NCI-H69 (cell line): ENCODE data around the gene ACBD5.
A peak's percentile ranks its signal among the peaks of the same experiment; 100 is the strongest.
"Not testable (repeated sequence)": the region's sequence is repeated elsewhere in the genome, so short reads cannot be mapped to it uniquely, and the experiment has no call there.

Experiments
- DNase-seq: peaks from one replicate; lab custom pipeline; 2025; lab: John Stamatoyannopoulos, UW

ACBD5 gene

DNA sequence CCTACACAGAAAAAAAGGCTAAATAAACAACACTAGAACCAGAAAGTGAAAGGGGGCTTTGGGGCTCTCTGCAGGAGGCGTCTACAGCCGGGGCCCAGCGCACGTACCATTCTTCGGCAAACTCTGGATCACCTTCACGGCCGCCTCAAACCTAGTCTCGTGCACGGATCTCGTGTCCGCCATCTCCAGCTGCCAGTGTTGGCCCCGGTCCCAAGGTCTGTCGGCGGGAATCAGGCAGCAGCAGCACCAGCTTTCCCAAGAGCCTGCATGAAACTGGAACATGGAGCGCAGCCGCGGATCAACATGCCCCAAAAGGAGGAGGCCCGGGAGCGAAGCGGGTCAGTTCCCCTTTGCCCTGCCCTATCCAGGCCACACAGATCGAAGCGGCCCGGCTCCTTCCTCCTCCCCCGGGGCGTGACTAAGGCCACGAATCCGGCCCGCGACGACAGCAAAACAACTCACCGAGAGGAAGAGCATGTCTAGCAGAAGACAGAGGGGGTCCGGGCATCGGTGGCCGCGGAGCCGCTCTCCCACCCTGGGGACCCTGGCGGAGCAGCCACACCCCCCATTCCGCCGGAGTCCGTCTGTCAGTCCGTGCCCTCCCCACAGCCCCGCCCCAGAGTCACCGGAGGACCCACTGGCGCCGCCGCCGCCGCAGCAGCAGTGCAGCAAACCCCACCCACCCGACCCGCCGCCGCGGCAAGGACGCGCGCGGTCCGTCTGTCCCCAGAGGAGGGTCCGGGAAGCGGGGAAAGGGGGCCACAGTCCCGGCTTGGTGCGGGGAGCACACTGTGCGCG lies at the start of gene ACBD5:
Gene ACBD5, minus strand, starts transcription at position 586 of the 798 bp plus-strand sequence. Its CDS starts 109 bp downstream, at position 477.
- DNase-seq, result peak; percentile 77

- peak; percentile 3 for DNase-seq
Observed at GRCh38 chr10:27285093-27285492, 44.5 kb upstream of the ACBD5 start.

DNA sequence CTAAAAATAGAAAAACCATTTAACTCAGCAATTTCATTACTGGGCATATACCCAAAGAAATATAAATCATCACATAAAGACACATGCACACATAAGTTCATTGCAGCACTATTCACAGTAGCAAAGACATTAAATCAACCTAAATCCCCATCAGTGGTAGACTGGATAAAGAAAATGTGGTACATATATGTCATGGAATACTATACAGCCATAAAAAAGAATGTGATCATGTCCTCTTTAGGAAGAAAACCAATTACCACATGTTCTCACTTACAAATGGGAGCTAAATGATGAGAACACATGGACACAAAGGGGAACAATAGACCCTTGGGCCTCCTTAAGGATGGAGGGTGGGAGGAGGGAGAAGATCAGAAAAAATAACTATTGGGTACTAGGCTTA lies 36.0 kb upstream of the ACBD5 start:
- DNase-seq, result no peak

GRCh38 chr10:27266025-27266424 lies 25.4 kb upstream of the ACBD5 start:
- not testable (repeated sequence) for DNase-seq

DNA sequence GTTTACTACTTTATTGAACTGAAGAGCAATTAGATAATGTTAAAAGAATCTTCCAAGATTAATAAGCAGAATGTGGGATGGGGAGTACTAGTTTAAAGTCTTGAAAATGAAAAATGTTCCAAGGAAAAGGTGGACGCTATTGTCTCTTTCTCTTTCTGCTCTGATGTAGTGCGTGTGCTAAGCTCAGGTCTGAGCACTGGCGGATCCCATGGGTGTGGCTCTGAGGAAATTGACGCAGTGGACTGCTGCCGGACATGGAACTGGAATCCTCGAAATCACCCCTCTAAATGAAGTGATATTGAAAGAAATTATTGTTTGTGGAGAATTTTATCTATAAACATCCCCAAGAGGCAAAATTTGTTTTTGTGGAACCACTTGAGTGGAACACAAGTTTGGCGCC lies 22.2 kb upstream of the ACBD5 start:
- not testable (repeated sequence) for DNase-seq

- peak; percentile 40 for DNase-seq
Observed at GRCh38 chr10:27258838-27259812, 18.5 kb upstream of the ACBD5 start.

DNA sequence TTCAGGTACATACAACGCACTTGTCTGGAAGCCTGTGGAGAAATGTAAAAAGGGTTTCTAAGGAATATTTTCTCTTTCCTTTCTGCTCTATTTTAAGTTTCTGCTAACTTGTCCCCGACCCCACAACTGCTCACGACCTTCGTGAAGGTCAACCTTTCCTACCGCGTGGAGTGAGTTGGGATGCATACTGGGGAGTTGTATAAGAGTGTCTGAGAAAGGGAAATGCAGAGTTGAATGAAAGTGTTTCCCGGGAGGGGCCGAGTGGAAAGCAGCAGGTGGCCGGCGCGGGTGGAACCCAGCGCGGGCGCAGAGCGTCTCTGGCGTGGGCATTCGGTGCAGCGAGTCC lies 17.9 kb upstream of the ACBD5 start:
- DNase-seq, result no peak

- DNase-seq, result no peak
Observed at GRCh38 chr10:27256299-27257189, 15.9 kb upstream of the ACBD5 start.

DNA sequence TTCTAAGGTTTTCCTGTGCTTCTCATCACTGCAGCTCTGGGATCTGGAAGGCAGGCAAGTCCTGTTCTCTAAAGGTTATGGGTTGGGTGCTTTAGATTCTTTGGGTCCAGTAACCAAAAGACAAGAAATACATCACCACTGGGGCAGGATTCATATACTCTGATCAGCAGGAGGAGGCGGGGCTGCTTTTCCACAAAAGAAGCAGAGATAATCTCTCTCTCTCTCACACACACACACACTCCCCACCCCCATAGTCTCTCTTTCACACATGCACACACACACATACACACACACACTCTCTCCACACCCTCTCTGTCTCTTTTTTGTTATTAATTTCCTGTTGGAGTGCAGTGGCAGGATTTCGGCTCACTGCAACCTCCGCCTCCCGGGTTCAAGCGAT lies 13.0 kb upstream of the ACBD5 start:
- no peak for DNase-seq

DNA sequence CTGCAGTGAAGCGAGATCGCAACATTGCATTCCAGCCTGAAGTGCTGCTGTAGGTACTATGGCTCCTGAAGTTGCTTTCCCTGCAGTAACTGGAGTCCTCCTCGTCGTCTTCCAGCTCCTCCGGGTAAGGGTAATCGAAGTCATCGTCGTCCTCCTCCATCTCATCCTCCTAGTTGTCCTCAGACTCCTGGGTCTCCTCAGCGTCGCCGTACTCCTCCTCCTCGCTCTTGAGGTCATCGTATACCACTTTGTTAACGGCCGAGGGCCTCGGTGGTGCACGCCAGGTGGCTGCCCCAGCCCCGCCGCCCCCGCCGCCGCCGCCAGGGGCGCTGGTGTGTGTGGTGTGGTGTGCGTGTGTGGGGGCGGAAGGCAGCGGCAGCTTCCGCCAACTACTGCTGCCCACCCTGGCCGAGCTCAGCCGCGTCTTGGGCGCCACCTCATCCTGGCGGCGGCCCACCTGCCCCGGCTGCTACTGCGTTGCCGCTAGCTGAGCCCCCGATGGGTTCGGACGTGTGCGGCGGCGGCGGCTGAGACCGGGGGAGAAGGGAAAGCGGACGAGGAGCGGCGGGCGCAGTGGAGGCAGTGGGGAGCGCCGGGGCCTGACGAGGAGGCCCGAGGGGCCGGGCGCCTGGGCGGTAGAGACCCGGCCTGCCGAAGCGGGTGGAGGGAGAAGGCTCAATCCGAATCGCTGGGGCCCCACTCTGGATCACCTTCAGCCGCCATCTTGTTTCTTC lies 11.8 kb upstream of the ACBD5 start:
- peak; percentile 75 for DNase-seq

- DNase-seq, result no peak
Observed at GRCh38 chr10:27251554-27251953, 11.0 kb upstream of the ACBD5 start.

DNA sequence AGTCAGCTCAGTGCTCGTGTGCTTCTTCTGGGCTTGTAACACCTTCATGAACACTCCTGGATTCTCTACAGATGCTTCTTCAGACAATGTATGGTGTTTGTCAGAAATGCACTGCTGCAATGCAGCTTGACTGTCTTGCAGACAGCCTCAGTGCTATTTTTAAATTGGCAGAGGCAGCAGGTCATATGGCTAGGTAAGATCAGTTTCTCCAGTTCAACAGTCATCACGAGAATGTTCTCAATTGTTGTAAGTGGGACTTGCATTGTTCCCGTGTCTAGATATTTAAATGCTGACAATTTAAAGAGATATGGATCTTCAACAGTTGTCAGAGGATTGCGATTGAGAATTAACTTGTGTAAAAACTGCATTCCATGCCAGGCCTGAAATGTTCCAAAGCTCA lies 7.6 kb upstream of the ACBD5 start:
- no peak for DNase-seq

DNA sequence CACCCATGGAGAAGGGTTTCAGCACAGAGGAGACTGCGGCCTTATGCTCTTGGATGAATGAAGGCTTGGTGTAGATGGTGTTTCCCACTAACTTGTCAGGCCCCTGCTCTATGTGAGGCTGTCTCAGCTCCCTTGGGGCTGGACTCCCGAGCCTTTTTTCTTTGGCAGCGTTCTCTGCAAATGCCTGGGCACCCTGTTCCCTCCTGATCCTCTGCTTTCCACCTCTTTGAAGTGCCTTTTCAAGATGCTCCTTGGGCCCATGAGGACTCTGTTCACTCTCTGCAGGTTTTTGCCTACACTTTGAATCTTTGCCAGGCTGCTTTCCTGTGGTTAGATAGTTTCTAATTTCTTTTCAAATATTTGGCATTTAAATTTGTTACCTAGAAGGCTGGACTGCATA lies 6.8 kb upstream of the ACBD5 start:
- no peak for DNase-seq

DNA sequence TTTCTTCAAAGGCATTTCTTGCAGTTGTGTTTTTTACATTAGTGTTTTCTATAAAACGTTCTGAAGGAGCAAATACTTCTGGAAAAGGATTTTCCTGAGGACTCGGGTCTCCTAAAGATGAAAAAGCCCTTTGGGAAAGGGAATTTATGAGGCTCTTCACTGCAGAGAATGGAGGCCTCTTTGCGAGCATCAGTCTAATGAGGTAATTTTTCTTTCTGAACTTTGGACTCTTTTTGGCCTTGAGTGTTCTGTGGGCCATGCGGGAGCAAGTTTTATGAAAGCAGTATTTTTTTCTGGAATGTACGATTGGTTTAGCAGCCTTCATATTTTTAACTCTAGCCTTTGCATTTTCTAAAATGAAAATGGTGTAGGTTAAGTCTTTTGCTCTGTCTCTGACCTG lies 6.4 kb upstream of the ACBD5 start:
- DNase-seq, result no peak

- DNase-seq, result no peak
Observed at GRCh38 chr10:27245836-27246235, 5.2 kb upstream of the ACBD5 start.

DNA sequence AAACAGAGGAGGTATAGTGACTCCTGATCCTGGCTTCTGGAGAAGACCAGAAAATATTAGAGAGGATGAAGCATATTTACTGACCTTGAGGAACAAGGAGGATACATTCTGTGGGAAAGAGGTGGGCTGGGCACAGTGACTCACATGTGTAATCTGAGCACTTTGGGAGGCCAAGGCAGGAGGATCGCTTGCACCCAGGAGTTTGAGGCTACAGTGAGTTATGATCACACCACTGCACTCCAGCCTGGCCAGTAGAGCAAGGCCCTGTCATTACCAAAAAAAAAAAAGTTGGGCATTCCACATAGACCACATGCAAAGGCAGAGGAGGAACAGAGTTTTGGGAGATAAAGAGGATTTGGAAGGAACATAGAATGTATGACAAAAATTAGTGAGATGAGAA lies 4.4 kb upstream of the ACBD5 start:
- DNase-seq, result no peak

DNA sequence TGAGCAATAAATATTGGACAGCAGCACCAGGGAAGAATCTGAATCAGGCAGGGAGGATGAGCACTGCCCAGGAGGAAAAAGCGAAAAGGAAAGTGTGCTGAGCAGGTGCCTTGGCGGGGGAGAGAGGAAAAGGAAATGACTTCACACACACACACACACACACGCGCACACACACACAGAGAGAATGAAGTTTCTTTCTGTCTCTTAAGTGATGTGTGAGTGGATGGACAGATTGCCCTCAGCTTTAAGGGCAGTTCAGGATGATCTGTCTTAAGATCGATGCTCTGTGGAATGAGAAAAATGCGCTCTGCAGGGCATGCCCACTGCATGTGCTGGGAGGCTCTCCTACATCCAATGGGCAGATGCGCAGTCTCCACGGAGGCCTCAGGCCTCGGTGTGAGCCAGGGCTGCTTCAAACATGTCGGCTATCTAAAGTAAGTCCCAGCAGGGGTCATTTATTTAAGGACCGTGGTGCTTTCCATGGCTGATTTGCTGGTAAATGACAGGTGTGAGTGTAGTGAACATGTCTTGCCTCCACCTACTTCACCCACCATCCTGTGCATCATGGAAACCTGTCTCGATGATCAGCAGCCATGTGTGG lies 2.5 kb upstream of the ACBD5 start:
- peak; percentile 66 for DNase-seq

- no peak for DNase-seq
Observed at GRCh38 chr10:27242473-27242950, 1.9 kb upstream of the ACBD5 start.

- peak; percentile 94 for DNase-seq
Observed at GRCh38 chr10:27241652-27242472, 1.3 kb upstream of the ACBD5 start.
